Thyroid gland (tissue), 4 donors: Measurements from ENCODE around the gene SZT2.

Experiments
- CTCF ChIP-seq, 6 experiments: fragments of 200-600 bp in 3 of 6; fragments of 450-650 bp in 3 of 6; sonication (generic) in 3 of 6; IDR thresholded peaks; one replicate each; pipeline ENCODE4 v1.5.1; 2016 to 2019; ENCODE audit warnings: antibody characterized with exemption in 6 of 6, mild to moderate bottlenecking in 2 of 6, inconsistent platforms in 1 of 6, moderate library complexity in 1 of 6
- POLR2A ChIP-seq, 2 donors: fragments of 450-650 bp; IDR thresholded peaks; one replicate each; pipeline ENCODE4 v1.6.1; 2017; ENCODE audit warnings: antibody characterized with exemption in 2 of 2, mild to moderate bottlenecking in 2 of 2, moderate library complexity in 1 of 2

DNA sequence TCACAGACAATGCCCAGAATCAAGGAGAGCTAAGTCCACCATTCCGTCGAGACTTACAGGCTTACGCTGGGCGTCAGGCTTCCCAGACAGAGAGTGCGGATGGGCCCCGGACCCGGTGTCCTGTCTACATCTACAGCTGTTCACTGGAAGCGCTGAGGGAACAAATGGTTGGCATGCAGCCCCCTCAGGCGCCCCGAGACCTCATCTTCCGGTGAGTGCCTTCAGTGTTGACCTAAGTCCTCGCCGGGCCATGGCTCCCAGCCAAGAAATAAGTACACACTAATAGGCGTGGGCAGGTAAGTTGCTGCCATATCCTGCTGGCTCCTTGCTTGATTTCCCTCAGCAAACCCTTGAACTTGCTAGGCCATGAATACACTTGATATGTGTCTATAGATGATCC is 37.8 kb downstream of the SZT2 start:
- no peak for TF ChIP-seq CTCF (IDR thresholded peaks at IDR 0.05)
- no peak for TF ChIP-seq POLR2A (IDR thresholded peaks at IDR 0.05)
